Activated T-cell treated with anti-CD3 and anti-CD28 coated beads, Interleukin-2, amount 50 U/mL, for 24 hours (primary cell): ENCODE results near the gene HRCT1.
"Not testable (repeated sequence)": the region's sequence is repeated elsewhere in the genome, so short reads cannot be mapped to it uniquely, and the experiment has no call there.

ENCODE experiments used
- DNase-seq: peaks from one replicate; pipeline ENCODE4 v3.0.0-alpha.2; 2020
- H3K27ac Mint-ChIP-seq: 2 replicates; pipeline ENCODE4 v1.8.0; 2020; ENCODE audit warnings: mild to moderate bottlenecking, mixed read lengths
- H3K27me3 Mint-ChIP-seq: 2 replicates; pipeline ENCODE4 v1.8.0; 2020; ENCODE audit warnings: mixed read lengths
- H3K36me3 Mint-ChIP-seq: 2 replicates; pipeline ENCODE4 v1.8.0; 2020; ENCODE audit warnings: low read depth, mixed read lengths
- H3K4me1 Mint-ChIP-seq: 2 replicates; pipeline ENCODE4 v1.8.0; 2020; ENCODE audit warnings: low read depth, mixed read lengths
- H3K4me3 Mint-ChIP-seq: 2 replicates; pipeline ENCODE4 v1.8.0; 2020; ENCODE audit warnings: mild to moderate bottlenecking, moderate library complexity, mixed read lengths
- H3K9me3 Mint-ChIP-seq: 2 replicates; pipeline ENCODE4 v1.8.0; 2020; ENCODE audit warnings: mixed read lengths

HRCT1 gene

GRCh38 chr9:35871545-35871944 is 34.5 kb upstream of the HRCT1 start:
- no peaks in the 10 kb centered on the region for H3K36me3 Mint-ChIP-seq
- H3K27ac Mint-ChIP-seq = no peak overlapping the region
- no peak for DNase-seq
- H3K27me3 Mint-ChIP-seq = no peaks in the 10 kb centered on the region
- H3K4me1 Mint-ChIP-seq = no peaks in the 10 kb centered on the region
- peaks cover 1% of the 10 kb centered on the region for H3K9me3 Mint-ChIP-seq
- H3K4me3 Mint-ChIP-seq = no peak overlapping the region

GRCh38 chr9:35872505-35872904 is 33.5 kb upstream of the HRCT1 start:
- Mint-ChIP-seq H3K4me1 (no peaks in the 10 kb centered on the region), H3K27ac (no peak overlapping the region), H3K36me3 (no peaks in the 10 kb centered on the region), H3K9me3 (peaks cover 3% of the 10 kb centered on the region), H3K4me3 (no peak overlapping the region), H3K27me3 (no peaks in the 10 kb centered on the region)
- no peak for DNase-seq

GRCh38 chr9:35882263-35882848 is 23.6 kb upstream of the HRCT1 start:
- peaks cover 3% of the 10 kb centered on the region for H3K27me3 Mint-ChIP-seq
- no peaks in the 10 kb centered on the region for H3K4me1 Mint-ChIP-seq
- DNase-seq = peak; percentile 84
- H3K4me3 Mint-ChIP-seq = no peak overlapping the region
- H3K27ac Mint-ChIP-seq = no peak overlapping the region
- no peaks in the 10 kb centered on the region for H3K36me3 Mint-ChIP-seq
- H3K9me3 Mint-ChIP-seq = no peaks in the 10 kb centered on the region

GRCh38 chr9:35882996-35883395 is 23.0 kb upstream of the HRCT1 start:
- H3K4me3 Mint-ChIP-seq = no peak overlapping the region
- DNase-seq = no peak
- no peak overlapping the region for H3K27ac Mint-ChIP-seq
- no peaks in the 10 kb centered on the region for H3K9me3 Mint-ChIP-seq
- no peaks in the 10 kb centered on the region for H3K36me3 Mint-ChIP-seq
- H3K4me1 Mint-ChIP-seq = no peaks in the 10 kb centered on the region
- H3K27me3 Mint-ChIP-seq = peaks cover 3% of the 10 kb centered on the region

- not testable (repeated sequence) for H3K27me3 Mint-ChIP-seq, H3K4me3 Mint-ChIP-seq, H3K4me1 Mint-ChIP-seq, DNase-seq, H3K9me3 Mint-ChIP-seq, H3K36me3 Mint-ChIP-seq, H3K27ac Mint-ChIP-seq
Observed at GRCh38 chr9:35884908-35885307, 21.1 kb upstream of the HRCT1 start.

GRCh38 chr9:35891646-35892045 is 14.4 kb upstream of the HRCT1 start:
- no peak for DNase-seq
- peaks cover 14% of the 10 kb centered on the region for H3K27me3 Mint-ChIP-seq

GRCh38 chr9:35892051-35892450 is 14.0 kb upstream of the HRCT1 start:
- Mint-ChIP-seq H3K27me3 (peaks cover 14% of the 10 kb centered on the region), H3K9me3 (no peaks in the 10 kb centered on the region), H3K27ac (no peak overlapping the region), H3K4me3 (no peak overlapping the region), H3K4me1 (no peaks in the 10 kb centered on the region), H3K36me3 (no peaks in the 10 kb centered on the region)
- DNase-seq = no peak

More at GRCh38 chr9:35891646-35892045, 14.4 kb upstream of the HRCT1 start:
- no peaks in the 10 kb centered on the region for H3K9me3 Mint-ChIP-seq
- H3K36me3 Mint-ChIP-seq = no peaks in the 10 kb centered on the region
- no peak overlapping the region for H3K27ac Mint-ChIP-seq
- no peak overlapping the region for H3K4me3 Mint-ChIP-seq
- H3K4me1 Mint-ChIP-seq = no peaks in the 10 kb centered on the region

GRCh38 chr9:35896570-35896969 is 9.4 kb upstream of the HRCT1 start:
- no peak for DNase-seq
- H3K9me3 Mint-ChIP-seq = no peaks in the 10 kb centered on the region
- H3K27me3 Mint-ChIP-seq = peaks cover 13% of the 10 kb centered on the region
- no peaks in the 10 kb centered on the region for H3K4me1 Mint-ChIP-seq
- H3K36me3 Mint-ChIP-seq = no peaks in the 10 kb centered on the region
- no peak overlapping the region for H3K27ac Mint-ChIP-seq
- H3K4me3 Mint-ChIP-seq = no peak overlapping the region

- H3K4me3 Mint-ChIP-seq, H3K27me3 Mint-ChIP-seq, DNase-seq, H3K27ac Mint-ChIP-seq, H3K9me3 Mint-ChIP-seq, H3K4me1 Mint-ChIP-seq, H3K36me3 Mint-ChIP-seq: not testable (repeated sequence)
Observed at GRCh38 chr9:35897376-35898099, 8.5 kb upstream of the HRCT1 start.

GRCh38 chr9:35898337-35898736 is 7.7 kb upstream of the HRCT1 start:
- Mint-ChIP-seq H3K27me3 (peaks cover 8% of the 10 kb centered on the region), H3K27ac (no peak overlapping the region), H3K4me1 (peaks cover 4% of the 10 kb centered on the region), H3K9me3 (no peaks in the 10 kb centered on the region), H3K4me3 (no peak overlapping the region), H3K36me3 (no peaks in the 10 kb centered on the region)
- no peak for DNase-seq

- H3K4me1 Mint-ChIP-seq = peaks cover 4% of the 10 kb centered on the region
- no peak overlapping the region for H3K4me3 Mint-ChIP-seq
- H3K36me3 Mint-ChIP-seq = no peaks in the 10 kb centered on the region
- H3K27ac Mint-ChIP-seq = no peak overlapping the region
- no peak for DNase-seq
- peaks cover 8% of the 10 kb centered on the region for H3K27me3 Mint-ChIP-seq
- no peaks in the 10 kb centered on the region for H3K9me3 Mint-ChIP-seq
Observed at GRCh38 chr9:35899021-35899420, 7.0 kb upstream of the HRCT1 start.

GRCh38 chr9:35903049-35903448 is 3.0 kb upstream of the HRCT1 start:
- Mint-ChIP-seq H3K27me3 (no peaks in the 10 kb centered on the region), H3K4me1 (peaks cover 17% of the 10 kb centered on the region), H3K27ac (no peak overlapping the region), H3K9me3 (no peaks in the 10 kb centered on the region), H3K4me3 (no peak overlapping the region), H3K36me3 (no peaks in the 10 kb centered on the region)
- DNase-seq = no peak

GRCh38 chr9:35904338-35904737 is 1.7 kb upstream of the HRCT1 start:
- H3K4me1 Mint-ChIP-seq = peaks cover 30% of the 10 kb centered on the region
- DNase-seq = no peak
- H3K36me3 Mint-ChIP-seq = no peaks in the 10 kb centered on the region
- H3K4me3 Mint-ChIP-seq = no peak overlapping the region
- H3K9me3 Mint-ChIP-seq = no peaks in the 10 kb centered on the region
- H3K27me3 Mint-ChIP-seq = no peaks in the 10 kb centered on the region
- no peak overlapping the region for H3K27ac Mint-ChIP-seq

GRCh38 chr9:35905051-35905781 is 786 bp upstream of the HRCT1 start:
- H3K4me3 Mint-ChIP-seq = no peak overlapping the region
- H3K27me3 Mint-ChIP-seq = no peaks in the 10 kb centered on the region
- H3K27ac Mint-ChIP-seq = no peak overlapping the region
- H3K4me1 Mint-ChIP-seq = peaks cover 39% of the 10 kb centered on the region
- no peaks in the 10 kb centered on the region for H3K36me3 Mint-ChIP-seq
- no peaks in the 10 kb centered on the region for H3K9me3 Mint-ChIP-seq
- no peak for DNase-seq
